GM11168 (cell line): ENCODE results near the gene RBMS3.
"Not testable (repeated sequence)": the region's sequence is repeated elsewhere in the genome, so short reads cannot be mapped to it uniquely, and the experiment has no call there.

Experiments
- in situ Hi-C: fragments of 300-500 bp; cut with MboI; formaldehyde crosslinking; loops from one replicate; pipeline ENCODE4 v1.12.0; 2022; ENCODE audit warnings: low sequenced_read_pairs; ENCODE audit not compliant: unreplicated experiment

The RBMS3 gene

DNA sequence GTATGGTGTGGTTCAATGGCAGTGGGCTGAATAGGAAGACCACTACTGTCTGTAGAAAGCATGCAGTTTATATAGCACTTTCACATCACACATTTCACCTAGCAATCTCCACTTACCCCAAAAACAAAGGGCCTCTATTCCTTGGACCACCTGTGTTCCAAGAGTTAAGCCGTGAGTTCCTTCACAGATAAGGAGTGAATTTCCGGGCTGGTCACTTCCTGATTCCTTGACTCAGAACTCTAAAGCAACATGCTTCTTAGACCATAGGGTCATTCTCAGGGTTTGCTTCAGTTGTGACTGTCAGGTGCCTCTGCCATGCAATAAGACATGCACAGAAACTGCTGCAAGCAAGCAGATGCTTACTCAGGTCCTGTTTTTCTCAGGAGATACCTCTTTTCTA lies 737.0 kb downstream of the RBMS3 start:
- in situ Hi-C loops = no loop called here

DNA sequence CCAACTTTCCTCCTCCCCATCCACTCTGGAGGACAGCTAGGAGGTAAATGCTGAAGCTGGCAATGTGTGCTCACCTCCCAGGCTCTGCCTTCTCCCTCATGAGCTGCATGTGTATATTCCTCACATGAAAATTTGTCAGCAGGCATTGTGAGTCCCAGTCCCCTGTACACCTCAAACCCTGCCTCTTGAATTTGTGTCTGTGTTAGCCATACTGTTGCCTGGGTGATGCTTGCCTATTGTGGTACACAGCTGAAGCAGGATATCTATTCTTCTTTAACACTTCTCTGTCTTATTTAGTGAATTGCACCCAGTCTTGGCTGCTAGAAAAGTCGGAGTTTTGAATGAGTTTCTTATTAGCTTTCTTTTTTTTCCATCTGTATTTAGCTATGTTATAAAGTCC lies 739.5 kb downstream of the RBMS3 start:
- in situ Hi-C loops = no loop called here

DNA sequence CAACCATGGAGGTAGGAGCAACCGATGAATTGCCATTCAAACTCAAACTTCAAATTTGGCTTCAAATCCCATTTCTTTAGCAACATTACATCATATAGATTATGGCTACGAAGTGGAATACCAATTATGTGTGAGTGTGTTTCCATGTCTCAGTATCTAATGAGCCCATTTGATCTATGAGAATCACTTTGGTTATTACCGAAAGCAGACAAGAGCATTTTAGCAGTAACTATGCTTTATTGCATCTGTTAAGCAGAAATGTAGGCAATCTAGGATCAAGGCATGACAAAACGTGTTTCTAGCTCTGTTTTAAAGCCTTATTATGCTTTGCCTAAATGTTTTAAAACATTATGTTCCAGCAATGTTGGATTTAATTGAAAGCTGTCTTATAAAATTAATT lies 743.6 kb downstream of the RBMS3 start:
- in situ Hi-C loops = no loop called here

DNA sequence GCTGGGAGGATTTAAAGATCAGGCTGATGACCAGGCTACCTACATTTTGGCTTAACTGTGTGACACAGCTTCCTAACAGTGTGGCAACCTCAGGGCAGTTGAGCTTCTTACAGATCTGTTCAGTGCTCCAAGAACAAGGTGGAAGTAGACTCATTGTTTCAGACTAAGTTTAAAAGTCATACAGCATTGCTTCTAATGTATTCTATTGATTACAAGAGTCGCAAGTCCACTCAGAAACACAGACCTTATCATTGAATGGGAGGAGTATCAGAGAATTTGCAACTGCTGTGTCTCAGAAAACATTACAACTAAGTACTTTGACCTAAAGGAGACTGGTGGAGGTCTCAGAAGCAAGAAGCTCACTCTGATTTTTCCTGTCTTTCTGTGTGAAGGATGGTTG lies 746.0 kb downstream of the RBMS3 start:
- in situ Hi-C loops = no loop called here

DNA sequence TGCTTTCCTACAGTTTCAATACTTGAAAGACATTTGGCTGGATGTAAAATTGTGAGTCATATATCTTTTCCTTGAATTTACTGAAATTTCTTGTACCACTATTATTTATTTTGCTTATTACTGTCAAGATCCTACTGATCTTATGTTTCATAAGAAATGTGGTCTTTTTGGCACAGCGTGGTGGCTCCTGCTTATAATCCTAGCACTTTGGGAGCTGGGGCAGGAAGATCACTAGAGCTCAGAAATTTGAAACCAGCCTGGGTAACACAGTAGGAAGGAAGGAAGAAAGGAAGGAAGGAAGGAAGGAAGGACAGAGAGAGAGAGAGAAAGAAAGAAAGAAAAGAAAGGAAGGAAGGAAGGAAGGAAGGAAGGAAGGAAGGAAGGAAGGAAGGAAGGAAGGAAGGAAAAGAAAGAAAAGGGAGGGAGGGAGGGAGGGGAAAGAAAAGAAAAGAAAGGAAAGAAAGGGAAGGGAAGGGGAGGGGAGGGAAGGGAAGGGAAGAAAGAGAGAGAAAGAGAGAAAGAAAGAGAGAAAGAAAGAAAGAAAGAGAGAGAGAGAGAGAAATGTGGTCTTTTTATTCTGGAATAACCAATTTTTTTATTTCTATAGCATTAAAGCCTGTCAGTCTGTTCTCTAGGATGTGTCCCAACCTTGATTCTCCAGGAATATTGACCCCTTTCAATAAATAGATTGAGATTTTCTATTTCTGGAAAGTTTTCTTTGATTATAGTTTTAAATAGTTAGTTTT lies 753.5 kb downstream of the RBMS3 start:
- in situ Hi-C loops = no loop called here

DNA sequence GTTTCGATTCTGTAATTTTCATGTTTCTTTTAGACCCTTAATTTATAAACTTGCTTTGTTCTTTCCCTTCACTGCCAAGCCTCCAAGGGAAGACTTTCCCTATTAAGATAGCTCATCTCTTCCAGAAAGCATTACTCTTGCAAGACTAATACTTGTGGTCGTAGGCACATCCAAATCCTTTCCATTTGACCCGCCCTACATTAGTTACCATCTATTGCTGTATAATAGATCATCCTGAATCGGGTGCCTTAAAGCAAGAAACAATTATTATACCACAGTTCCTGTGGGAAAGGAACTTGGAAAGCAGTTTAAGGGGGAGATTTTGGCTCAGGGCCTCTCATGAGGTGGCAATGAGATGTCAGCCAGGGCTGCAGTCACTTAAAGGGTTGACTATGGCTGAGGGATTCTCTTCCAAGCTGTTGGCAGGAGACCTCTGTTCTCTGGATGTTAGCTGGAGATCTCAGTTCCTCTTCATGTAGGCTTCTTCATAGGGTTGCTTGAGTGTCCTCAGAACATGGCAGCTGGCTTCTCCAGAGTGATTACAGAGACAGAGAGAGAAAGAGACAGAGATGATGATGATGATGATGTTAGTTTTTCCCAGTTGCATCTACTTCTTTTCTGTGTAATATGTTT lies 755.2 kb downstream of the RBMS3 start:
- in situ Hi-C loops = no loop called here

DNA sequence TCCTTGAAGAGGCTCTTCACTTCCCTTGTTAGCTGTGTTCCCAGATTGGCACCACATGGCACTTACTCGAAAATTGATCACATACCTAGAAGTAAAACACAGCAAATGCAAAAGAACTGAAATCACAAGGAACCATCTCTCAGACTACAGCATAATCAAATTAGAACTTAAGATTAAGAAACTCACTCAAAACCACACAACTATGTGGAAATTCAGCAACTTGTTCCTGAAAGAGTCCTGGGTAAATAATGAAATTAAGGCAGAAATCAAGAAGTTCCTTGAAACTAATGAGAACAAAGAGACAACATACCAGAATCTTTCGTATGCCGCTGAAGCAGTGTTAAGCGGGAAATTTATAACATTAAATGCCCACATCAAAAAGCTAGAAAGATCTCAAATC lies 759.3 kb downstream of the RBMS3 start:
- in situ Hi-C loops = no loop called here

DNA sequence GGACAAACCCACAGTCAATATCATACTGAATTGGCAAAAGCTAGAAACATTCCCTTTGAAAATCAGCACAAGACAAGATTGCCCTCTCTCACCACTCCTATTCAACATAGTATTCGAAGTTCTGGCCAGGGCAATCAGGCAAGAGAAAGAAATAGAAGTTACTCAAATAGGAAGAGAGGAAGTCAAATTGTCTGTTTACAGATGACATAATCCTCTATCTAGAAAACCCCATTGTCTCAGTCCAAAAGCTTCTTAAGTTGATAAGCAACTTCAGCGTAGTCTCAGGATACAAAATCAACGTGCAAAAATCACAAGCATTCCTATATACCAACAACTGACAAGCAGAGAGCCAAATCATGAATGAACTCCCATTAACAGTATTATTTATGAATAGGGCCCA lies 760.6 kb downstream of the RBMS3 start:
- in situ Hi-C loops = not testable (repeated sequence)

DNA sequence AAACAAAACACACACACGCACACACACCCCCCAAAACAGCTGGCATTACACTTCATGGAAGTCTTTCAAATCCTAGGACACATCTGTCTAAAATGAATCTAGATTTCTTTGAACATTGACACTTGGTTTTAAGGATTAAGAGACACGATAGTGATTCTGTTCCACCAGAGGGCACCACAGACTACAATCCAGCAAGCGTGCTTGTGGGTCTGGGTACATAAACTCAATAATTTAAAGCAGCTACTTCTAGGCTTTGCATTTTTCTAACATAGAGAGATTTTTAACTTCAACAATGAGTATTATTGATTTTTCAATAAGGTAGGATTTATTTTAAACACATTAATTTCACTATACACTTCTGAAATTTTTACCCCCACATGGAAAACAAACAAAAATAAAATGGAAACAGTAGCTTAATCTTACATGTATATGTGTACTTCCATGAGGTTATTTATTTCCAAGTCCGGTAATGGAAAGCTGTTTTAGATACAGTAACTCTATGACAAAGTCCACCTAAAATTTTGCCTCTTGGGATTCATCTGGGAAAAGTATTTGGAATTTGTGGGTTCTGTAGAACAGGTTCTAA lies 761.5 kb downstream of the RBMS3 start:
- in situ Hi-C loops = no loop called here

DNA sequence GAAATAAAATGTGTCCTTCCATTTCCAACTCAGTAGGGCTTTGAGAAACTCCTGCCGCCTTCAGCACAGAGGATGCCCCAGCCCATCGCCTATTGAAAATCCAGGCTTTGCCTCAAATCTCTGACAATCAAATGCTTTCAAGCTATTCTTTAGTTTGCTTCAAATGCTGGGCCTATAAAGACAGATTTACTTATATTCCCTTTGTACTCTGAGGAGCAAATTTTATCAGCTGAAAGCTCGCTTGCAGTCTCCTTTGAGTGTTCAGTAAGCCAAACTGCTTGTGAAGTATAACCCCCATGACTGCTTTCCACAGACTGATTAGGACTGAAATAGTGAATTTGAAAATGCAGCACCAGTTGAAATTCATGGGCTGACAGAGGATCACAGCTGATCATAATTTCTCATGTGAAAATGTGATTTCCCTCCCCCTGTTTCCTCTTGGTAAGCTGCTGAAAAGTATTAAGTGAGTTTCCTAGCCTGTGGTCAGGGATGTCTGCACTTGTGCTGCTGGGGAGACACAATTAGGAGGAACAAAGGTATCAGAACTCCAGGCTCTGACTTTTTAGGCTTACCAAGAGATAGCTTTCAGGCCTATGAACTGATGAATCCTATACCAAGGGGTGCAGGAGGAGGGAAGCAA lies 762.2 kb downstream of the RBMS3 start:
- in situ Hi-C loops = no loop called here

DNA sequence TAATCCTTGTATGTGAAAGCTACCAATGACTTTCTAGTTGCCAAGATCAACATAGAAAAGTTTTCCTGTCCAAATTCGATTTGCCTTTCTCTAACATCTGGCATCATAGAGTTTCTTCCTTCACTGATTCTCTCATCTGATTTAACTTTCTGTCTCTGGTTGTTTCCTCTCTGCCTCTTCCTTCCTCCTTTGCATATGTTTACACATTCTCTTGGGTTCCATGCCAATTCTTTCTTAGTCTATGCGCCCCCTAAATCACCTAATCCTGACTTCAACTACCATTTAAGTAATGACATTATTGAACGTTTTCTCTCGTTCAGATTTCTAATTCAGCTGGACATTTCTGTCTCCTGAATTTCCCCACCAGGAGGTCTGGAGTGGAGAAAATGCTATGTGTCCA lies 763.6 kb downstream of the RBMS3 start:
- in situ Hi-C loops = no loop called here

DNA sequence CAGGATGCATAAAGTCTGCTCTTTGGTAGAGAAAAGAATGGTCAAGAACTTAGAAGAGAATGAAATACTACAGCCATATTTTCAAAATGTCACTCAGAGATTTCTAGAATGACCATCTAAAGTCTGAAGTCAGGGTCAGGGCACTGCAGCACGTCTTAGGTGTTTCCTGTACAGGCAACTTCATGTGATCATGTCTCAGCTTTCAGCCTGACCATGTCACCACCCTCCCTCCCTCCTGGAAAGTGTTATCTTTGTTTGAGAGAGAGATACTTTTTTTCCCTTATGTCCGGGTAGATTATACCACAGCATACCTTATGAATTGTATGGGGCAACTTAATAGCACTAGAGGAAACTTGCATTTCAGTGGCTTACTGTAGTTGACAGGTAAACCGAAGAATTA lies 767.6 kb downstream of the RBMS3 start:
- in situ Hi-C loops = no loop called here

DNA sequence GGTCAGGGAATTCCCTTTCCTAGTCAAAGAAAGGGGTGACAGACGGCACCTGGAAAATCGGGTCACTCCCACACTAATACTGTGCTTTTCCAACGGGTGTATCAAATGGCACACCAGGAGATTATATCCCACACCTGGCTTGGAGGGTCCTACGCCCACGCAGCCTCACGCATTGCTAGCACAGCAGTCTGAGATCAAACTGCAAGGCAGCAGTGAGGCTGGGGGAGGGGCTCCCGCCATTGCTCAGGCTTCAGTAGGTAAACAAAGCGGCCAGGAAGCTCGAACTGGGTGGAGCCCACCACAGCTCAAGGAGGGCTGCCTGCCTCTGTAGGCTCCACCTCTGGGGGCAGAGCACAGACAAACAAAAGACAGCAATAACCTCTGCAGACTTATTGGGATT lies 769.2 kb downstream of the RBMS3 start:
- in situ Hi-C loops = not testable (repeated sequence)

DNA sequence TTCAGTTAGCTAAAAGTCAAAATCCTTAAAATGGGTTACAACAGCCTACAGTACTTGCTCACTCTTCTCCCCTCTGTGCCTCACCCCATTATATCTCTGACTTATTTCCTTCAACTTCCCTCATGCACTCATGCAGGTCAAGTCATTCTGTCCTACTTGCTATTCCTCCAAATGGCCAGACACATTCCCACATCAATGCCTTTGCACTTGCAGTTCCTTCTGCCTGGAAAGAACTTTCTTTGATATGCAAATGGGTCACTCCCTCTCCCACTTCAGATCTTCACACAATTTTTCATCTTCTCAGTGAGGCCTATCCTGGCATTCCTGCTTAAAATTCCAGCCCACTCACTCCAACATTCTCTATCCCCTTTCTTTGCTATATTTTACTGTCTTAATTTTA lies 778.4 kb downstream of the RBMS3 start:
- in situ Hi-C loops = no loop called here
